ENCODE data around the gene MIF4GD. TPM values are rescaled to one million over a fixed set of nuclear protein-coding genes. Genes with fewer than 3 reads are reported as not detected.

The MIF4GD gene
- polyA plus RNA-seq, 1 experiment = 6.0 TPM

GRCh38 chr17:75308732-75309629, 38.0 kb upstream of the MIF4GD start:
- no peak overlapping the region for H3K4me3 ChIP-seq (ENCODE audit: low read depth, low read length)
- H3K9me3 ChIP-seq (ENCODE audit: control insufficient read depth, insufficient read depth, low read length) = no peaks in the 10 kb centered on the region
- ChIA-PET POLR2A (no interaction called here), CTCF (interaction anchor here (0.6 to 1.3 kb wide), 2 partner anchors 12 to 14 kb away, joined by 3 to 7 read pairs; no protein-coding TSS in a partner anchor)
- H3K27ac ChIP-seq (ENCODE audit: low read depth, low read length) = no peak overlapping the region
- no peaks in the 10 kb centered on the region for H3K27me3 ChIP-seq (ENCODE audit: control insufficient read depth, insufficient read depth, low read length)
- no peak for TF ChIP-seq CTCF (IDR thresholded peaks at IDR 0.05; ENCODE audit: low read depth, low read length)
- DNase-seq (ENCODE audit: low read depth, low spot score) = no peak

DNA sequence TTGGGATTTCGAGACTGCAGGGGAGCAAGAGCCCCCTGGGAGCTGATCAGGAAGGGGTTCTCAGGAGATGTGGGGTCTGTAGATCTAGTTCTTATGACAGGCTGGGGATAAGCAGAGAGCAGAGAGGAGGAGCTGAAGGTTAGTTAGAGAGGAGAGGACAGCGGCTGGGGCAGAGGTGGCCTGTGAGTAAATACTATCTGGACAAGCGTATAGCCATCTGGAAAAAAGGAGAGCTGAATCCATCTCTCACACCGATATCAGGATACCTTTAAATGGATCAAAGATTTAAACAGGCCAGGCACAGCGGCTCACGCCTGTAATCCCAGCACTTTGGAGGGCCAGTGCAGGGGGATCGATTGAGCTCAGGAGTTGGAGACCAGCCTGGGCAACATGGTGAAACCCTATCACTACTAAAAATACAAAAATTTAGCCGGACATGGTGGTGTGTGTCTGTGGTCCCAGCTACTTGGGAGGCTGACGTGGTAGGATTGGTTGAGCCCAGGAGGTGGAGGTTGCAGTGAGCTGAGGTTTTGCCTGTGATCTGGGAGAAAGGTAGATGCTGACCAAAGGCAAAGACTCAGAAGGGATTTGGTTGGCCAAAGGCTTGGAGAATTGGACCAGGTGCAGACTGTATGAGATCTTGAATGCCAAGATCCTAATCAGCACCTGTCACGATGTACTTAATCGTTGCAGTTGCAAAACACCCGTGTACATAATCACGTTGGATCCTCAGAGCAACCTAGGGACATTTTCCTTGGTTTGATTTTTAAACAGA, 37.1 kb upstream of the MIF4GD start:
- CTCF ChIA-PET = interaction anchor here (0.6 kb wide), 1 partner anchor 11 kb away, joined by 3 read pairs; no protein-coding TSS in a partner anchor
- POLR2A ChIA-PET = no interaction called here
- no peak for DNase-seq (ENCODE audit: low read depth, low spot score)

DNA sequence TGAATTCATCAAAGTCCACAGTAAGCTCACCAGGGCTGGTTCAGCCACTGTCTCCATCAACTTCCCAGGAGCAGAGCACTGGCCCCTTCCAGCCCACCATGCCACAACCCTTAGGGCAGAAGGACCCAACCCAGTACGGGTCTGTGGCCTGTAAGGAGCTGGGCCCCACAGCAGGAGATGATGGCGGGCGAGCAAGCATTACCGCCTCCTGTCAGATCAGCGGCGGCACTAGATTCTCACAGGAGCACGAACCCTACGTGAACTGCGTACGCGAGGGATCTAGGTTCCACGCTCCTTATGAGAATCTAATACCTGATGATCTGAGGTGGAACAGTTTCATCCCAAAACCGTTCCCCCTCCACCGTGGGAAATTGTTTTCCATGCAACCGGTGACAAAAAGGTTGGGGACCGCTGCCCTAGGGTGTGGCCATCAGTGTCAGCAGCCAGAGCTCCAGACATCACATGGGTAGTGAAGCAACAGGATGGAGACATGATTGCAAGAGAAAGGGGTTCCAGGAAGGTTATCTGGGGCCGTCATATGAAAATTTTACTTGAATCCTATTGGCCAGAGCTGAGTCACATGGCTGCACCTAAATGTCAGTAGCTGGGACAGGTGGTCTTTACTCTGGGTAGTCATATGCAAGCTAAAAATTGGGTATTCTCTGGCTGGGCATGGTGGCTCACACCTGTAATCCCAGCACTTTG, 30.6 kb upstream of the MIF4GD start:
- CTCF ChIA-PET = interaction anchor here (0.6 to 1.4 kb wide), 3 partner anchors 10 to 21 kb away, joined by 3 to 7 read pairs (median 3); no protein-coding TSS in a partner anchor
- DNase-seq (ENCODE audit: low read depth, low spot score) = no peak
- Histone ChIP-seq H3K27ac (ENCODE audit: low read depth, low read length) (no peak overlapping the region), H3K4me3 (ENCODE audit: low read depth, low read length) (no peak overlapping the region), H3K27me3 (ENCODE audit: control insufficient read depth, insufficient read depth, low read length) (no peaks in the 10 kb centered on the region), H3K9me3 (ENCODE audit: control insufficient read depth, insufficient read depth, low read length) (no peaks in the 10 kb centered on the region)
- no peak for TF ChIP-seq CTCF (IDR thresholded peaks at IDR 0.05; ENCODE audit: low read depth, low read length)
- POLR2A ChIA-PET = no interaction called here

More for the DNA sequence above, 37.1 kb upstream of the MIF4GD start:
- no peak overlapping the region for H3K27ac ChIP-seq (ENCODE audit: low read depth, low read length)
- no peak for TF ChIP-seq CTCF (IDR thresholded peaks at IDR 0.05; ENCODE audit: low read depth, low read length)
- H3K4me3 ChIP-seq (ENCODE audit: low read depth, low read length) = no peak overlapping the region
- no peaks in the 10 kb centered on the region for H3K27me3 ChIP-seq (ENCODE audit: control insufficient read depth, insufficient read depth, low read length)
- H3K9me3 ChIP-seq (ENCODE audit: control insufficient read depth, insufficient read depth, low read length) = no peaks in the 10 kb centered on the region

DNA sequence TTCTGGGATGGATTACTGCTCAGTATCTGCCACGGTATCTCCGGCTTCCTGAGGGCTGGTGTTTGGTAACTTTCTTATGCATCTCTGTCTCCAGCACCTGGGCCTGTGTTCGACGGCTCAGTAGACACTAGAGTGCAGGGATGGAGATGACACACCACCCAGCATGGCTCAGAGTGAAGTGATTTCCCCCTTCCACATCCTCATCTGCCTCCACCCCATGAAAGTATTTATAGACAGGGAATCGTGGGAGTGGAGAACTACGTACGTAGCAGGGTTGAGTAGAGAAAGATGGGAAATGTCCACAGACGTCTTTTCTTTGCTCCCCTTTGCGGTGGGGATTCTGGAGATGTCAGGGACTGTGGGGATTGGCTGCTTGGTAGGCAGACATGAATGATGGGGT, 30.0 kb upstream of the MIF4GD start:
- CTCF ChIA-PET = interaction anchor here (0.6 kb wide), 1 partner anchor 11 kb away, joined by 3 read pairs; no protein-coding TSS in a partner anchor
- POLR2A ChIA-PET = no interaction called here
- Histone ChIP-seq H3K27ac (ENCODE audit: low read depth, low read length) (no peak overlapping the region), H3K9me3 (ENCODE audit: control insufficient read depth, insufficient read depth, low read length) (no peaks in the 10 kb centered on the region), H3K27me3 (ENCODE audit: control insufficient read depth, insufficient read depth, low read length) (no peaks in the 10 kb centered on the region), H3K4me3 (ENCODE audit: low read depth, low read length) (no peak overlapping the region)
- DNase-seq (ENCODE audit: low read depth, low spot score) = no peak
- TF ChIP-seq CTCF (IDR thresholded peaks at IDR 0.05; ENCODE audit: low read depth, low read length) = no peak
